Bronchial epithelial cell (primary cell): ENCODE measurements around the gene KCNK1. TPM values are rescaled to one million over a fixed set of nuclear protein-coding genes. Genes with fewer than 3 reads are reported as not detected.

Source experiments
- DNase-seq: peaks from one replicate; pipeline ENCODE4 v3.0.0-alpha.2; 2010; ENCODE audit warnings: low read depth
- FAIRE-seq: peaks from 2 replicates; lab custom pipeline; 2011; peaks lifted over from hg19 to GRCh38; lab: Jason Lieb, UNC
- H3K27me3 ChIP-seq: 2 replicates; pipeline ENCODE4 v1.5.1; 2011; ENCODE audit warnings: low read length; ENCODE audit not compliant: control insufficient read depth, insufficient read depth
- H3K36me3 ChIP-seq: 2 replicates; pipeline ENCODE4 v1.5.1; 2011; ENCODE audit warnings: low read length; ENCODE audit not compliant: control insufficient read depth, insufficient read depth
- H3K4me3 ChIP-seq: 2 replicates; pipeline ENCODE4 v1.5.1; 2011; ENCODE audit warnings: mild to moderate bottlenecking, low read depth, low read length, control low read depth
- total RNA-seq: library from RNA; depleted of rRNA; stranded (reverse); fragments of >200 nt; gene quantifications from 2 replicates; pipeline ENCODE4 v1.2.1, GENCODE V29; 2014
- TF ChIP-seq, protein P1 (sequence below): IDR thresholded peaks from 2 replicates; pipeline ENCODE4 v1.5.1; 2011; ENCODE audit warnings: mild to moderate bottlenecking, moderate library complexity, low read length, control low read depth, inconsistent platforms; ENCODE audit not compliant: insufficient read depth, severe bottlenecking

Gene KCNK1
- total RNA-seq, 1 donor from 2014 or later = 25.8 TPM

DNA sequence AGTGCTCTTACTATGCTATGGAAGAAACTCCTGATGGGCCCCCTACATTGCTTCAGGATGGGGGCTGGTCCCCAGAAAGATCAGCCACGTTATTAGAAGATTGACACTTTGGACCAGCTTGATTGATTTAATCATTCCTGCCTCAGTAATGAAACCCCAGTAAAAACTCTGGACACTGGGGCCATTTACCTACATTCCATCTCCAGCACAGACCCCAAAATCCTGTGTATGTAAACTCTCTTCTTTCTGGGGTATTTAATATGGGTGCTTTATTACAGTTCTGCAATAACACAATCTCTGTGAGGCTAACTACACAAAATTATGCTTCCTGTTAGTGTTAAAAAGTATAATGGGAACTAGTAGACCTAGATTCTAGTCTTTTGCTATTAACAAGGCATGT lies 96.6 kb downstream of the KCNK1 start:
- no peak for FAIRE-seq
- TF ChIP-seq, protein P1, sequence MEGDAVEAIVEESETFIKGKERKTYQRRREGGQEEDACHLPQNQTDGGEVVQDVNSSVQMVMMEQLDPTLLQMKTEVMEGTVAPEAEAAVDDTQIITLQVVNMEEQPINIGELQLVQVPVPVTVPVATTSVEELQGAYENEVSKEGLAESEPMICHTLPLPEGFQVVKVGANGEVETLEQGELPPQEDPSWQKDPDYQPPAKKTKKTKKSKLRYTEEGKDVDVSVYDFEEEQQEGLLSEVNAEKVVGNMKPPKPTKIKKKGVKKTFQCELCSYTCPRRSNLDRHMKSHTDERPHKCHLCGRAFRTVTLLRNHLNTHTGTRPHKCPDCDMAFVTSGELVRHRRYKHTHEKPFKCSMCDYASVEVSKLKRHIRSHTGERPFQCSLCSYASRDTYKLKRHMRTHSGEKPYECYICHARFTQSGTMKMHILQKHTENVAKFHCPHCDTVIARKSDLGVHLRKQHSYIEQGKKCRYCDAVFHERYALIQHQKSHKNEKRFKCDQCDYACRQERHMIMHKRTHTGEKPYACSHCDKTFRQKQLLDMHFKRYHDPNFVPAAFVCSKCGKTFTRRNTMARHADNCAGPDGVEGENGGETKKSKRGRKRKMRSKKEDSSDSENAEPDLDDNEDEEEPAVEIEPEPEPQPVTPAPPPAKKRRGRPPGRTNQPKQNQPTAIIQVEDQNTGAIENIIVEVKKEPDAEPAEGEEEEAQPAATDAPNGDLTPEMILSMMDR = no peak
- Histone ChIP-seq H3K27me3 (peaks cover 2% of the 10 kb centered on the region), H3K36me3 (no peaks in the 10 kb centered on the region), H3K4me3 (no peak overlapping the region)
- no peak for DNase-seq

DNA sequence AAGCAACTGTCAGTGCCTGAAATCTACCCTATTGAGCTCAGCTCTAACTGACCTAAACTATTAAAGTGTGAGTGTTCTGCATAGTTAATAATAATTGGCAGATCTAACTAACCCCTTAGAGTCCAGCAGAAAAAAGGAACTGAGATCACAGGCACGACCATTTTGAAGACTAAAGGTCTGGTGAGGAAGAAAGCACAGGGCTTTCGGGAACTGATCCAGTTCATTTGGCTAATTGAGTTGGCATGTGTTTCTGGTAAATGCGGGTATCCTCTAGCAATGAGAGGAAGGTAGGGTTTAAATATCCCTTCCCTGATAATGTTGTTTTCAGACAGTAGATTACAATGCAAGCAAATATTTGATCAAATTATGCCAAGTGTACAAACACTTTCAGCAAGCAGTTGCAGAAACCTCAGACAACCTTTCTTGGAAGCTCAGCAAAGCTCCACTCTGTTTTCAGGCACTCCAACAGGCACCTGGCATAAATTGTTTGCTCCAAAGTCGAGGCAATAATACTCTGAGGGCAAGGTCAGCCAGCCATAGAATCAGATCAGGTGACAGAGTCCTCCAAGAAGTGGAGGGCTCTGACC lies 100.8 kb downstream of the KCNK1 start:
- Histone ChIP-seq H3K27me3 (peaks cover 2% of the 10 kb centered on the region), H3K4me3 (no peak overlapping the region), H3K36me3 (no peaks in the 10 kb centered on the region)
- DNase-seq = no peak
- TF ChIP-seq, protein P1 = no peak
- FAIRE-seq = peak; percentile 47

DNA sequence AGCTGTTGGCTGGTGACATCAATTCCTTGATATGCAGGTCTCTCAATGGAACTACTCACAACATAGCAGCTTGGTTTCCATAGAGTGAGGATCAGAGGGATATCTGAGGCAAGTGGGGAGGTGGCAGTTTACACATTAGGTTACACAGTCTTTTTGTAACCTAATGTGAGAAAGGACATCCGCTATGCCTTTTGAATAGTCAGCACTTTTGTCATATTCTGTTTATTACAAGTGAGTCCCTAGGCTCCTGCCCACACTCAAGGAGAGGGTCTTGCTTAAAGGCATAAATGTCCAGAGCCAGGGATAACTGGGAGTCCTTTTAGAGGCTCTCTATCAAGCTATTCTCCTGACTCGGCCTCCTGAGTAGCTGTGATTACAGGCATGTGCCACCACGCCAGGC lies 104.2 kb downstream of the KCNK1 start:
- Histone ChIP-seq H3K36me3 (no peaks in the 10 kb centered on the region), H3K4me3 (no peak overlapping the region), H3K27me3 (peaks cover 2% of the 10 kb centered on the region)
- FAIRE-seq (no peak), DNase-seq (no peak)
- TF ChIP-seq, protein P1 = no peak

DNA sequence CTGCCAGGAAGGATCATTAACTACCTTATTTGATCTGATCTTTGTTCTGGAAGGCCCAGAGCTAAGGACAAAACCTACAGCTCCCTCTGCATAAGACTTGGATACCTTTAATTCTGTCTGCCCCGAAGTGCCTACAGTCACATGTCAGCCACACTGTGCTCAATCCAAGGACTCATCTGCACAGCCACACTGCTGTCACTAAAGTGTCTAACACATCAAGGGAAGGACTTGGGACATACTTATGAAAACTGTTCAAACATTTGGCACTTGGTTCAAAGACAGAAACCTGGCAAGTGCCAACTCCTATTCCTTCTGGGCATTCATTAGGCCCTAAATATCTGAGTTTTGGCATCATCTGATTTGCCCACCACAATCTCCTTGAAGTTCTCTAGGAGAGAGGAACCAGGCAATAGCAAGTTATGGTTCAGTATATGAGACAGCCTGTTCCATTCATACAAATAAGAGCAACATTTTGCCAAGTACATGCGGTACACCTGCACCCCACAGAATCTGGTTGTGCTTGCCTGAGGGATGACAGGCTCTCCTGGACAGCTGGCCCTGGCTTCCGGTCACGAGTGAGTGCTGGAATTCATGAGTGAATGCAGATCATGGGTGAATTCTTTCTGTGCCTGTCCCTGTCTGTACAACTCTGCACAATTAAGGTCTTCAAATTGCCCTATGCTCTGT lies 105.9 kb downstream of the KCNK1 start:
- no peak for DNase-seq
- FAIRE-seq = no peak
- TF ChIP-seq, protein P1 = no peak
- peaks cover 2% of the 10 kb centered on the region for H3K27me3 ChIP-seq
- no peak overlapping the region for H3K4me3 ChIP-seq
- H3K36me3 ChIP-seq = no peaks in the 10 kb centered on the region

DNA sequence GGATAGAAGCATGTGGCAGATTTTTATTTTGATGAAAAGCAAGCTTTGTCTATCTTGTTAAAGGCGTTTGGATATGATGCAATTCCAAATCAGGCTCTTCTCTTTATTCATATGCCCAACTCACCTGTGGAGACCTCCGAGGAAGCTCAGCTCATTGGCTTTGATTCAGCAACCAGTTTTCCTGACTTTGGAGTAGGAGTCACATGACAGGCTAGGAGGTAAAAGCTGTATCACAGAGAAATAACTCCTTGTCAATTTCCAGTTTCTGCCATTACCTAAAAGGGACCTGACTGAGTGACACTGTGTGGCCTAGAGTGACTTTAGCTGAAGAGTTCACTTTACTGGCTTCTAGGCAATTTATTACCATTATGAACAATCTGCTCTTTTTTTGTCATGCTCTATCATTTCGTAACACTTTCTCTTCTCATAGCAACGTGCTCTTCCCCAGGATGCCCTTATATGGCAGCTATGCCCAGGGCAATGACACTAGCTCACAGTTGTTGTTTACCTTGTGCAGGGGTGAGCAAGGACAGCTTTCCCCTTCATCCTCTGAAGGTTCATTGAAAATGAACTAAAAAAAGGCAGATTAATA lies 107.2 kb downstream of the KCNK1 start:
- TF ChIP-seq, protein P1 = no peak
- no peak for FAIRE-seq
- Histone ChIP-seq H3K27me3 (no peaks in the 10 kb centered on the region), H3K4me3 (no peak overlapping the region), H3K36me3 (no peaks in the 10 kb centered on the region)
- peak; percentile 56 for DNase-seq
